GM13977 (cell line): ENCODE results near the gene PCED1A.

Experiments used
- DNase-seq: peaks from one replicate; pipeline ENCODE4 v3.0.0; 2012; ENCODE audit warnings: low spot score
- CTCF ChIP-seq: IDR thresholded peaks from 2 replicates; pipeline ENCODE4 v1.5.1; 2012; ENCODE audit warnings: mild to moderate bottlenecking, control low read depth; ENCODE audit not compliant: insufficient read depth; ENCODE audit errors: extremely low read depth, missing control alignments
- in situ Hi-C: fragments of 300-500 bp; cut with MboI; formaldehyde crosslinking; loops from one replicate; pipeline ENCODE4 v1.12.0; 2022; ENCODE audit warnings: low sequenced_read_pairs, low pct_unique_long_range_greater_than_20kb, mixed read lengths, inconsistent platforms; ENCODE audit not compliant: unreplicated experiment

The PCED1A gene

DNA sequence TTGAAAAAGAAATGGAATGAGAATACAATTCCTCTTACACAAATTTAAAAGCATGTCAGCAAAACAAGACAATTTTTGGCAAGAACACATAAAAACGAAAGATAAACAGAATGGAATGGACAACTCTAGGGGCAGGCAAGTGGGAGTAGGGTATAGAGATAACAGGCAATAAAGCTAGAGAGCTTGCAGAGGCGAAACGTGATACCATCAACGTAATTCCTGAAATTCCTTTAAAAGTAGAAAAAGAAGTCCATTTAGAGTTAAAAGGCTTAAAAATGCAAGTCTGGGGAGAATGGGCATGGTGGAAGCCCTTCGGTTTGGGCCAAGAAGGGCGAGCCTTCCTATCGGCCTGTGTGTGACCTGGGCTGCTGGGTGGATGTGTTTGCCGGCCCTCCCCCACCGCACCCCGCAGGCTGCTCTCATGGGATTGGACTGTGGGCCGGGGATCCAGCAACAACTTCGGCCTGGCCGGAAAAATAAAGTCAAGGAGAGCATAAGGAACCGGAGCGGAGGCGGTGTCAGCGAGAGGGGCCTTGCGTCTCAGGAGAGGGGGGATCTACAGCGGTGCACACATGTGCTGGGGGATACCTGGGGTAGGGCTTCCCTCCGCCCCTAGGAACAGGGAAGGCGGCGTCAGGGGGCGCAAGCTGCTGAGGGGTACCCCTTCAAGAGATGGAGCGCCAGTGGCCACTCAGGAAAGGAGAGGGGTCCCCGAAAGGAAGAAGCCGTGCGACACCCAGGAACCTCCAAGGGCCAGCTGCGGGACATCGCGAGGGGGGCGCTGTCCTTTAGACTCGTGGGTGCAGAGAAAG is 20.2 kb downstream of the PCED1A start:
- in situ Hi-C loops = no loop called here
- no peak for TF ChIP-seq CTCF
- DNase-seq = no peak

DNA sequence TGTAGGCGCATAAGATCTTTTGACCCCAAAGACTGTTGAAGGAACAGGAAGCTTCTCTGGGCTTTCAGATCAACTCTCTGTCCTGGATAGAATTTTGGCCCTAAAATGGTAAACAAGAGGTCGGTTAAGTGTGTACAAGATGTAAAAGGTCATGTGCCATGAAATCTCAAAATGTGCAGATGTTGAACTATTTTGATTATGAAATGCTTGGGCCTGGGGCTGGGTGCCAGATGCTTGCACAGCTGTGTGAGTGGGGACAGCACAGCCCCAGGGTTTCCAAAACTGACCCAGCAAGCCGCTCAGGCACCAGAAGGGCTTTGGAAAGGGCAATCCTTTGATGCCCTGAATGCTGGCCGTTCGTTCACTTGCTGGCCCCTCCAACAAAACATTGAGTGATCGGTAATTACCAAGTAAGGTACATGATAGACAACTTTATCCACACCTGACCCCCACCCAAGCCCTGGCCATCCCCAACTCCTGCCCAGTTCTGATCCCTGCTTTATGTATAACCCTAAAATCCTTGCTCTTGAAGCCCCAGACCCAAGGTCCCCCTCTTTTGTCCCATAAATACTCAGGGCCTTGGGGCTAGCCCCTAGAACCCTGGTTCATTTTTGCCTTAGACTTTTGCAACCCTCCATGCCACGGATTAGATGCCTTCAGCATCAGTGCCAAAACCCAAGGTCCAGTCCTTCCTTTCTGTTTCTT is 22.4 kb downstream of the PCED1A start:
- TF ChIP-seq CTCF = no peak
- in situ Hi-C loops = no loop called here
- no peak for DNase-seq

DNA sequence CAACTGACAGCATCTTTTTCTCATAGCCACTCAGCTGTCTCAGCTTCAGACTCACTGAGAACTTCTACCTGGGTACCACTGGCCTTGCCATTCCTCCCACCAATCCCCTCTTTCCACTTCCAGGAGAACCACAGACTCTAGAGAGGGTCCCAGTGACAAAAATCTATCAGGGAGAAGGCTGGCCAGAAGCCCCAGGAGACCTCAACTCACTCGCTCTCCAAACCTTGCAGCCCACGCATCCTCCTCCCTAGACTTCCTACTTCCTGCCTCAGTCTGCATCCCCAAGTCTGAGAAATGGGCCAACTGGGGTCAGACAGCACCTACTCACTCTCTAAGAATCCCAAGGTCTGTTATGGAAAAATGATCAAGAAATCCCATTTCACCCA is 23.1 kb downstream of the PCED1A start:
- DNase-seq = no peak
- no peak for TF ChIP-seq CTCF
- in situ Hi-C loops = no loop called here

- in situ Hi-C loops = no loop called here
- no peak for DNase-seq
- TF ChIP-seq CTCF = peak; percentile 8
Observed at GRCh38 chr20:2816583-2817340, 23.7 kb downstream of the PCED1A start.

DNA sequence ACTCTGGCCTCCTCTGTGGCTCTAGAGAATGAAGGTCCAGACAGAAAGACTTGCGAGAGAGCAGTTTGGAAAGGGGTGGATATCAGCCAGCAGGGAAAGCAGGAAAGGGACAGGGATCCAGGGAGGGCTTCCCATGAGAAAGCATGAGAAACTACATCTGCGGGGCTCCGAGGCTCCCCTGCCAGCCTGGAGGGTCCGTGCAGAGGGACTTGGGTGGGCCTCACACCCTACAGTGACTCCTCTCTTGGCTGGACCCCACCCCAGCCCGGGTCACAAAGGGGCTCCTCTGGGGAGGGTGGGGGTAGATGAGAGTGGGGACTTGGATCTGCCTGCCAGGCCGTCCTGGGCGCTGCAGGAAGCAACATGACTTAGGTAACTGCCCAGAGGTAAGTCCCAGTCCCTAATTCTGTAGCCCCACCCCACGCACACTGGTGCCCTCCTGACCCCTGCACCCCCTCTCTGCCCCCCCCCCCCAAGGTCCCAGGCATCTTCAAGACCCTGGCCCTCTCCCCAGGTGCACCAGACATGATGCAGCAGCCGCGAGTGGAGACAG is 24.3 kb downstream of the PCED1A start, which contains the start of gene TMEM239:
TMEM239 (plus strand) TSS at position 335 of the 553 bp plus-strand sequence; CDS start at position 526, 191 bp downstream.
- in situ Hi-C loops = no loop called here
- no peak for DNase-seq
- no peak for TF ChIP-seq CTCF

GRCh38 chr20:2815242-2815900 is 25.1 kb downstream of the PCED1A start:
- DNase-seq = no peak
- no peak for TF ChIP-seq CTCF
- in situ Hi-C loops = no loop called here
